ENCODE measurements around the gene TTC38.

Gene TTC38

GRCh38 chr22:46290121-46290842 is 22.5 kb downstream of the TTC38 start:
- peaks cover 6% of the 10 kb centered on the region for H3F3A ChIP-seq (ENCODE audit: control insufficient read depth, insufficient read depth)
- TF ChIP-seq EZH2phosphoT487 (IDR thresholded peaks at IDR 0.05; ENCODE audit: borderline replicate concordance, low read length) (no peak), CTCF (IDR thresholded peaks at IDR 0.05; ENCODE audit: low read depth, low read length, poor library complexity, severe bottlenecking) (no peak)
- H3K4me2 ChIP-seq (ENCODE audit: low read length): no peak overlapping the region
- H3K9me2 ChIP-seq (replicated peaks; ENCODE audit: control insufficient read depth, low read length): no peaks in the 10 kb centered on the region
- peaks cover 57% of the 10 kb centered on the region for H3K4me1 ChIP-seq (ENCODE audit: control insufficient read depth, low read length)
- H3K27me3 ChIP-seq (ENCODE audit: control insufficient read depth, low read length): no peaks in the 10 kb centered on the region
- H3K27ac ChIP-seq (ENCODE audit: low read depth, low read length): no peak overlapping the region
- no peaks in the 10 kb centered on the region for H3K36me3 ChIP-seq (ENCODE audit: control insufficient read depth, low read length)
- H3K79me2 ChIP-seq (ENCODE audit: control insufficient read depth, low read length): peaks cover under 1% of the 10 kb centered on the region; the same call in 1 of the 2 replicates
- no peaks in the 10 kb centered on the region for H3K9me3 ChIP-seq (ENCODE audit: control insufficient read depth, insufficient read depth, low read length)
- no peaks in the 10 kb centered on the region for H4K20me1 ChIP-seq (ENCODE audit: control insufficient read depth, insufficient read depth, low read depth, low read length)
- no peak overlapping the region for H3K4me3 ChIP-seq (ENCODE audit: low read length)

GRCh38 chr22:46290843-46291785 is 23.3 kb downstream of the TTC38 start:
- Histone ChIP-seq H3K4me1 (ENCODE audit: control insufficient read depth, low read length) (peaks cover 65% of the 10 kb centered on the region), H3K79me2 (ENCODE audit: control insufficient read depth, low read length) (peaks cover 9% of the 10 kb centered on the region), H3F3A (ENCODE audit: control insufficient read depth, insufficient read depth) (peaks cover 6% of the 10 kb centered on the region), H3K4me2 (ENCODE audit: low read length) (no peak overlapping the region), H3K9me2 (replicated peaks; ENCODE audit: control insufficient read depth, low read length) (no peaks in the 10 kb centered on the region), H3K27ac (ENCODE audit: low read depth, low read length) (no peak overlapping the region), H4K20me1 (ENCODE audit: control insufficient read depth, insufficient read depth, low read depth, low read length) (no peaks in the 10 kb centered on the region), H3K4me3 (ENCODE audit: low read length) (no peak overlapping the region), H3K36me3 (ENCODE audit: control insufficient read depth, low read length) (no peaks in the 10 kb centered on the region), H3K27me3 (ENCODE audit: control insufficient read depth, low read length) (no peaks in the 10 kb centered on the region), H3K9me3 (ENCODE audit: control insufficient read depth, insufficient read depth, low read length) (no peaks in the 10 kb centered on the region)
- TF ChIP-seq CTCF (IDR thresholded peaks at IDR 0.05; ENCODE audit: low read depth, low read length, poor library complexity, severe bottlenecking) (no peak), EZH2phosphoT487 (IDR thresholded peaks at IDR 0.05; ENCODE audit: borderline replicate concordance, low read length) (no peak)

GRCh38 chr22:46292173-46292572 is 24.4 kb downstream of the TTC38 start:
- H3K27me3 ChIP-seq (ENCODE audit: control insufficient read depth, low read length): no peaks in the 10 kb centered on the region
- no peak overlapping the region for H3K27ac ChIP-seq (ENCODE audit: low read depth, low read length)
- H3K4me2 ChIP-seq (ENCODE audit: low read length): peak overlapping the region; percentile 56; the same call in 1 of the 2 replicates
- H3K9me2 ChIP-seq (replicated peaks; ENCODE audit: control insufficient read depth, low read length): no peaks in the 10 kb centered on the region
- peaks cover 4% of the 10 kb centered on the region for H3K36me3 ChIP-seq (ENCODE audit: control insufficient read depth, low read length)
- no peaks in the 10 kb centered on the region for H4K20me1 ChIP-seq (ENCODE audit: control insufficient read depth, insufficient read depth, low read depth, low read length)
- H3K79me2 ChIP-seq (ENCODE audit: control insufficient read depth, low read length): peaks cover 15% of the 10 kb centered on the region
- peaks cover 61% of the 10 kb centered on the region for H3K4me1 ChIP-seq (ENCODE audit: control insufficient read depth, low read length)
- no peak for TF ChIP-seq CTCF (IDR thresholded peaks at IDR 0.05; ENCODE audit: low read depth, low read length, poor library complexity, severe bottlenecking)
- no peak for TF ChIP-seq EZH2phosphoT487 (IDR thresholded peaks at IDR 0.05; ENCODE audit: borderline replicate concordance, low read length)
- H3K4me3 ChIP-seq (ENCODE audit: low read length): no peak overlapping the region
- H3F3A ChIP-seq (ENCODE audit: control insufficient read depth, insufficient read depth): peaks cover 6% of the 10 kb centered on the region
- H3K9me3 ChIP-seq (ENCODE audit: control insufficient read depth, insufficient read depth, low read length): no peaks in the 10 kb centered on the region
